Progenitor cell of endocrine pancreas (in vitro differentiated cells): Measurements from ENCODE around the gene CHST2. TPM values are rescaled to one million over a fixed set of nuclear protein-coding genes. Genes with fewer than 3 reads are reported as not detected.
A peak's percentile ranks its signal among the peaks of the same experiment; 100 is the strongest.

Source experiments
- DNase-seq: peaks from one replicate; pipeline ENCODE4 v3.0.0; 2021; ENCODE audit warnings: low spot score; ENCODE audit not compliant: unreplicated experiment
- H3K27ac Mint-ChIP-seq: 2 replicates; pipeline ENCODE4 v1.8.0; 2021; ENCODE audit warnings: mild to moderate bottlenecking, moderate library complexity, mixed read lengths
- H3K27me3 Mint-ChIP-seq: 2 replicates; pipeline ENCODE4 v1.8.0; 2021; ENCODE audit warnings: mixed read lengths
- H3K36me3 Mint-ChIP-seq: 2 replicates; pipeline ENCODE4 v1.8.0; 2022; ENCODE audit warnings: mixed read lengths; ENCODE audit not compliant: insufficient read depth
- H3K4me1 Mint-ChIP-seq: 2 replicates; pipeline ENCODE4 v1.8.0; 2021; ENCODE audit warnings: low read depth, mixed read lengths
- H3K4me3 Mint-ChIP-seq: 2 replicates; pipeline ENCODE4 v1.8.0; 2021; ENCODE audit warnings: low read depth, mild to moderate bottlenecking, moderate library complexity, mixed read lengths
- H3K9me3 Mint-ChIP-seq: 2 replicates; pipeline ENCODE4 v1.8.0; 2021; ENCODE audit warnings: low read depth, mixed read lengths
- CTCF ChIP-seq: fragments of 200-600 bp; sonication (generic); IDR thresholded peaks from one replicate; pipeline ENCODE4 v1.5.0; 2021; ENCODE audit warnings: antibody characterized with exemption, mild to moderate bottlenecking; ENCODE audit not compliant: unreplicated experiment
- total RNA-seq: library from RNA; stranded (reverse); gene quantifications from 2 replicates; pipeline ENCODE4 v1.2.1, GENCODE V29; 2021

Gene CHST2
- total RNA-seq, 1 donor from 2014 or later = 13.2 TPM

- H3K9me3 Mint-ChIP-seq = no peaks in the 10 kb centered on the region
- H3K36me3 Mint-ChIP-seq = peaks cover 3% of the 10 kb centered on the region
- DNase-seq = no peak
- H3K27me3 Mint-ChIP-seq = peaks cover 25% of the 10 kb centered on the region
- no peak for TF ChIP-seq CTCF
- H3K27ac Mint-ChIP-seq = no peak overlapping the region
- peaks cover 32% of the 10 kb centered on the region for H3K4me1 Mint-ChIP-seq
- H3K4me3 Mint-ChIP-seq = peak overlapping the region; percentile 10
These were observed 2.5 kb downstream of the CHST2 start for GRCh38 chr3:143122089-143122430.

GRCh38 chr3:143122608-143123352, 3.2 kb downstream of the CHST2 start:
- peaks cover 3% of the 10 kb centered on the region for H3K36me3 Mint-ChIP-seq
- peaks cover 32% of the 10 kb centered on the region for H3K4me1 Mint-ChIP-seq
- H3K27me3 Mint-ChIP-seq = peaks cover 20% of the 10 kb centered on the region

GRCh38 chr3:143123353-143123984, 3.9 kb downstream of the CHST2 start:
- peak overlapping the region; percentile 35 for H3K4me3 Mint-ChIP-seq
- H3K4me1 Mint-ChIP-seq = peaks cover 35% of the 10 kb centered on the region
- peaks cover 14% of the 10 kb centered on the region for H3K27me3 Mint-ChIP-seq

More at GRCh38 chr3:143122608-143123352, 3.2 kb downstream of the CHST2 start:
- Mint-ChIP-seq H3K4me3 (peak overlapping the region; percentile 54), H3K27ac (no peak overlapping the region), H3K9me3 (no peaks in the 10 kb centered on the region)
- DNase-seq = no peak
- TF ChIP-seq CTCF = no peak

GRCh38 chr3:143124601-143125520, 5.3 kb downstream of the CHST2 start:
- Mint-ChIP-seq H3K27me3 (peaks cover 12% of the 10 kb centered on the region), H3K36me3 (peaks cover 3% of the 10 kb centered on the region), H3K4me3 (peak overlapping the region; percentile 62), H3K27ac (peak overlapping the region; percentile 96), H3K9me3 (no peaks in the 10 kb centered on the region), H3K4me1 (peaks cover 33% of the 10 kb centered on the region)
- no peak for TF ChIP-seq CTCF
- no peak for DNase-seq

More at GRCh38 chr3:143123353-143123984, 3.9 kb downstream of the CHST2 start:
- no peak for TF ChIP-seq CTCF
- Mint-ChIP-seq H3K27ac (peak overlapping the region; percentile 19), H3K9me3 (no peaks in the 10 kb centered on the region), H3K36me3 (peaks cover 3% of the 10 kb centered on the region)
- no peak for DNase-seq

GRCh38 chr3:143127801-143128200, 8.2 kb downstream of the CHST2 start:
- H3K36me3 Mint-ChIP-seq = peaks cover 1% of the 10 kb centered on the region
- H3K27ac Mint-ChIP-seq = no peak overlapping the region
- no peak for DNase-seq
- H3K4me3 Mint-ChIP-seq = no peak overlapping the region
- peaks cover 9% of the 10 kb centered on the region for H3K27me3 Mint-ChIP-seq
- H3K4me1 Mint-ChIP-seq = peaks cover 33% of the 10 kb centered on the region
- no peak for TF ChIP-seq CTCF
- no peaks in the 10 kb centered on the region for H3K9me3 Mint-ChIP-seq
